Measurements from ENCODE around the gene KCNE1. TPM values are rescaled to one million over a fixed set of nuclear protein-coding genes. Genes with fewer than 3 reads are reported as not detected.
"Not testable (repeated sequence)": the region's sequence is repeated elsewhere in the genome, so short reads cannot be mapped to it uniquely, and the experiment has no call there.

Gene KCNE1
- total RNA-seq, 2 experiments from 2014 or later: 0.13 to 0.15 TPM

GRCh38 chr21:34447018-34447417 lies 65.0 kb downstream of the KCNE1 start:
- POLR2A ChIA-PET, CTCF ChIA-PET: not testable (repeated sequence)

- POLR2A ChIA-PET, CTCF ChIA-PET: not testable (repeated sequence)
These were observed 68.5 kb downstream of the KCNE1 start for GRCh38 chr21:34443486-34443885.

DNA sequence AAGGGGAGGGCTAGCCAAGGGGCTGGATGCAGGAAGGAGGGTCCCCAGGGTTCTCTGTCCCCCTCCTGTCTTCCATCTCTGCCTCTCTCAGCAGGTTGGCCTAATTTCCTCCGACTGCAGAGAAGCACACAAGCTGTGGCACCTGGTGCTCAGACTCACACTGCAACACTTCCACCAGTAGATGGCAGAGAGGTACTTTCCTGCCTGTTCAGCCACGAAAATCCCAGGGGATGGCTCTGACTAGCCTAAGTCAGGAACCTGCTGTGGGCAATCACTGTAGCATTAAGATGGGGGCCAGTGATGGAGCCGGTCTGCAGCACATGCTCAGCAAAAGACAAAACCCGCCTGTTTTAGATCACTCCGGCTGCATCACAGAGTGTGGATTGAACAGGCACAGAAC lies 82.3 kb downstream of the KCNE1 start:
- CTCF ChIA-PET, POLR2A ChIA-PET: not testable (repeated sequence)

- POLR2A ChIA-PET, CTCF ChIA-PET: not testable (repeated sequence)
These were observed 83.6 kb downstream of the KCNE1 start for GRCh38 chr21:34428441-34428840.

GRCh38 chr21:34427339-34427738 lies 84.7 kb downstream of the KCNE1 start:
- CTCF ChIA-PET, POLR2A ChIA-PET: not testable (repeated sequence)

DNA sequence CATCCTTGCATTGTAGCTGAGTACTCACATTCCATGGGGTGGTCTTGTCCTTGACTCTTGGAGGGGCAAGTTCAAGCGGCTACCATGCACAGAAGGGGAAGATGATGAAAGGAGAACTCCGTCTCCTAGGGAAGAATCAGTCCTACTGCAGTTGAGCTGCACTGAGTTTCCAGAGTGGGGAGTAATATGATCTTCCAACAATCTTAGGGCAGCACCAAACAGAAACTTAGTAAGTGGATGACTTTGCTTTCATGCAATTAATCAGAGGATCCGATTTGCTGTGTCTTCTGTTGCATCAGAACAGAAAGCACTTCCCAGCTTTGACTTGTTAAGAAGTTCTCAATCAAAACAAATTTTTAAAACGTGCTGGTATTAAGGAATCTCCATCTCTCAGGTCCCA lies 88.2 kb downstream of the KCNE1 start, which contains the start of gene SMIM34:
Gene SMIM34, minus strand, starts transcription at position 147 of the 400 bp plus-strand sequence. Its CDS starts 112 bp downstream, at position 35.
- CTCF ChIA-PET, POLR2A ChIA-PET: not testable (repeated sequence)

GRCh38 chr21:34417448-34418077 lies 94.4 kb downstream of the KCNE1 start:
- CTCF ChIA-PET, POLR2A ChIA-PET: not testable (repeated sequence)

DNA sequence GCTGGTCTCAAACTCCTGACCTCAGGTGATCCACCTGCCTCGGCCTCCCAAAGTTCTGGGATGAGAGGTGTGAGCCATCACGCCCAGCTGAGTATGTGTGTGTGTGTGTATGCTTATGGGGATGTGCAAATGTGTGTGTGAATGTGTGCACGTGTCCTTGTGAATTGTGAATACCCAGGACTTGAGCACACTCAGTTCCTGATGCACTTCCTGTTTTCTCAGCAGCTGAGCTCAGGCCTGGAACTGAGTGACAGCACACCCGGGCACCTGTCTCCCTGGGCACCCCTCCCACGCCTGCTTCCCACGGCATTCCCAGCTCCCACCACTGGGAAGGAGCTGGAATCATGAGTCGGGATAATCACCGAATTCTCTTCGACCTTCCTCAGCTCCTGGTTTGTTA lies 104.7 kb downstream of the KCNE1 start:
- CTCF ChIA-PET, POLR2A ChIA-PET: not testable (repeated sequence)

- CTCF ChIA-PET, POLR2A ChIA-PET: not testable (repeated sequence)
These were observed 105.3 kb downstream of the KCNE1 start for GRCh38 chr21:34406676-34407075.

DNA sequence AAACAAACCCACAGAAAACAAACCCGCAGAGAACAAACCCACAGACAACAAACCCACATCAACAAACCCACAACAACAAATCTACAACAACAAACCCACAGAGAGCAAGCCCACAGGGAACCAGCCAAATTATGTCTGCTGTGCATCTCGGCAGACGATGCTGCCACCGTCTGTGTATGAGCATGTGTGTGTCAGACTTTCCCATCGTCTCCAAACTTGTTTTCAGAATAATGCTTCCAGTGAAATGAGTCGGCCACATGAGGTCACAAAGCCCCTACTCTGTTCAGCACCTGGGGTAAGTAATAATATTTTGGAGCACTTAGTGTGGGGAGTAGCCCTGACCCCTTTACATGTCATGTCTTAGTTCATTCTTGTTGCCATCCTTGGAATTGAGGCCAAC lies 105.9 kb downstream of the KCNE1 start:
- POLR2A ChIA-PET, CTCF ChIA-PET: not testable (repeated sequence)

GRCh38 chr21:34405686-34406085 lies 106.3 kb downstream of the KCNE1 start:
- CTCF ChIA-PET, POLR2A ChIA-PET: not testable (repeated sequence)

DNA sequence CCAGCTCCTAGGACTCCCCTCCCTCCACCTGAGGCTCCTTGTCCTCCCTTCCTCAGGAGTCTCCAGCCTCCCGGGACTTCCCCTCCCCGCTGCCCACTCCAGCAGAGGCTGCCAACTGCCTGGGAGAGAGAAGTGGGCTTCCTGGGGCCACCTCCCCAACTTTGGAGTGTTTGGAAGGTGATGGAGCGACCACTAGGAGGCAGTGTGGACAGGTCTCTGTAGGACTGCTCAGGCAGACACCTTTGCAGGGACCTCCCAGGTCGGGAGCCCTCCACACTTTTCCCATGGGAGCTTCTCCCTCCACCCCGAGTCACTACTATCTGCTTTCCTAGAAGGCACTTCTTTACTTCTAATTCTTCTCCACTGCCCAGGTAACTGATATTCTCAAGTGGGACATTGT lies 107.3 kb downstream of the KCNE1 start:
- CTCF ChIA-PET, POLR2A ChIA-PET: not testable (repeated sequence)

- POLR2A ChIA-PET, CTCF ChIA-PET: not testable (repeated sequence)
These were observed 111.5 kb downstream of the KCNE1 start for GRCh38 chr21:34400522-34400921.

Other genes with a start within 250 kb of the KCNE1 start
- not detected for gene KCNE2, start 148.2 kb downstream of the KCNE1 start, total RNA-seq
- gene SMIM11, start 136.7 kb downstream of the KCNE1 start, total RNA-seq: 10 to 100 TPM in 1 of 2 experiments, 1 to 10 TPM in 1; 2.4 to 15.1 TPM
- gene SMIM34, start 88.3 kb downstream of the KCNE1 start, total RNA-seq: not detected
- 10 to 100 TPM; 23.2 to 30.0 TPM for gene RCAN1, start 102.9 kb upstream of the KCNE1 start, total RNA-seq
- under 1 TPM; 0.52 to 0.59 TPM for gene CLIC6, start 156.8 kb upstream of the KCNE1 start, total RNA-seq

All from activated CD8-positive, alpha-beta memory T cell treated with anti-CD3 and anti-CD28 coated beads for 36 hours (primary cell).